ENCODE measurements around the gene TUT4.

- no peak for TF ChIP-seq GATA3 (IDR thresholded peaks at IDR 0.05; ENCODE audit: low read depth, low read length)
- no peak for TF ChIP-seq GATA2 (IDR thresholded peaks at IDR 0.05; ENCODE audit: low read depth, low read length)
Observed at GRCh38 chr1:52472384-52472783, 80.5 kb downstream of the TUT4 start.
